ENCODE data around the gene PEX7.
A peak's percentile ranks its signal among the peaks of the same experiment; 100 is the strongest.
"Not testable (repeated sequence)": the region's sequence is repeated elsewhere in the genome, so short reads cannot be mapped to it uniquely, and the experiment has no call there.

PEX7 gene

DNA sequence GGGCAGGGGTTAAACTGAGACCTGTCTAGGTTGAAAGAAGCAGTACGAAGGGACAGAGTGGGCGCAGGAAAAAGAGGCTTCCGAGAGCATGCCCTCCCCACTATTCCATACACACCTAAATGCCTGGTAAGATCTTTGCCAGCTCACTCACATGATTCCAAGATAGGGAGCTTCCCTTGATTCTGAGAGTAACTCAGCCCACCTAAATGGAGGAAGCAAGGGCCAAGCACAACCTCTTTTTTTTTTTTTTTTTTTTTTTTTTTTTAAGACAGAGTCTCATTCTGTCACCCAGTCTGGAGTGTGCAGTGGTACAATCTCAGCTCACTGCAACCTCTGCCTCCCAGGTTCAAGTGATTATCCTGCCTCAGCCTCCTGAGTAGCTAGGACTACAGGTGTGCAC, 33.0 kb upstream of the PEX7 start:
- H3K4me3 ChIP-seq (ENCODE audit: low read depth, low read length); DNase-seq (ENCODE audit: low read depth): not testable (repeated sequence)

DNA sequence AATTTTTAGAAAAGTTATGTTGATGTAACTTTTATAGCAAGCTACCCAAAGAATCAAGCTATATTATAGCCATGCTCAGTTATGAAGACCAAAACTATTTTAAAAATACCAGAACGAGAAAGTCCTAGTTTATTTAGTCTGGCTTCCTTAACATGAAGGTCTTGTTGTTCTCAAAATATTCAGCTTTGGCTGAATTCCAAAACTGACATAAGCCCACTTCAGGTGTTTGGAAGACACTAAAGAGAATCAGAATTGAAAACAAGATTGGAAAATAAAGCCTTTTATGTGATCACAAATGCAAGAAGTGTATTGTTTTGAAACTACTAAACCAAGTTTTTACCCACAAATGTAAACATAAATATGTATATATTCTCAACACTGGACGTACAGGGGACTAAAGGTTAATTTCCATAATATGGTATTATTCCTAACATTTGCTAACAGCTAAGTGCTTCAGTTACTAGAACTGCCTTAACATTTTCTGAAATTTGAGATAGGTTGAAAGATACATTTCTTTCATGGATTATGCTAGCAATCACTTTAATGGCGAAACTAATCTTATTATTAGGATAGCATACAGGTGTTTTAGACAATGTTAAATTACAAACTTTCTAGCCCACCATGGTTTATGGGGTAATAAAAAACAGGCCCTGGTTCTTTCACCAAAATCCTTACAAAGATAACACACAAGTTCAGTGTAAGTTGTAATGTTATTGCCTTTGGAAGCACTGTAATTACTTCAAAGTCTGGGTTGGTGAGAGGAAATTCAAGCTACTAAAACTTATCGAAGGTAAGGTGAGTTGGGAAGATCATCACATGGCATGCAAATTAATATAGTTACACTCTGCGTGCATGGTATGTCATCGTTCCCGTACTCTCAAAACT, 31.7 kb upstream of the PEX7 start:
- no peak for DNase-seq (ENCODE audit: low read depth)
- H3K4me3 ChIP-seq (ENCODE audit: low read depth, low read length): peak overlapping the region; percentile 61

DNA sequence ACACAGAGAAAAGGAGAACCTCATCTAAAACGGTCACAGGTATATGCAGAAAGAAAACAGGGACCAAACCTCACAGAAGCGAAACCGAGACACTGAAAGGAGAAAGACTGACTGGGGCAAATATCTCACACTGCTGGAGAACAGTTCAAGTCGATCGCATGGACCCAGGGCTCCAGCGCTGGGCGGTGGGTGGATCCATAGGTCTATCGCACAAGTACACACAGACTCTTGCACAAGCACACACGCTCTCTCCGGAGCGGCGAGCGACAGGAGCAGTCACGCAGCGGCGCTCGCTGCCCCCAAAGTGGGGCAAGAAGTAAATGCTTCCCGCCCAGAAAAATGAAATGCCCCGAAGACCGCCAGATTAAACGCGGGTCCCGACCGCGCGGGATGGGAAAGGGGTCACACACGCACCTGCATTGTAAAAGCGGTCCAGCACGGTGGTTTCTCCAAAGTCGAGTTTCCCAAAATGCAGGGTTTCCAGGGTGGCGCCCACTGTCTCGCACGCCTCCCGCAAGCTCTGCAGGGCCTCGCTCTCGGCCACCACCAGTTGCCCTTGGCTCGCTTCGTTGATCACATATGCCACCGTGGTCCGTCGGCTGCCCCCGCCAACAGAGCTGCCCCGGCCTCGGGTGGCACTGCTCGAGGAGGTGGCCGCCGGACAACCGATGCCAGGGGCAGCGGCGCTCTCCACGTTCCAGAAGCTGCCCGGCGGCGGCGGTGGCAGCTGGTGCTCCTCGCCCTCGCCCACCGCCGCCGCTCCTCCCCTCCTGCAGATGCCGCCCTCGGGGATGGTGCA, 30.9 kb upstream of the PEX7 start:
- DNase-seq (ENCODE audit: low read depth): no peak
- H3K4me3 ChIP-seq (ENCODE audit: low read depth, low read length): peak overlapping the region; percentile 61

DNA sequence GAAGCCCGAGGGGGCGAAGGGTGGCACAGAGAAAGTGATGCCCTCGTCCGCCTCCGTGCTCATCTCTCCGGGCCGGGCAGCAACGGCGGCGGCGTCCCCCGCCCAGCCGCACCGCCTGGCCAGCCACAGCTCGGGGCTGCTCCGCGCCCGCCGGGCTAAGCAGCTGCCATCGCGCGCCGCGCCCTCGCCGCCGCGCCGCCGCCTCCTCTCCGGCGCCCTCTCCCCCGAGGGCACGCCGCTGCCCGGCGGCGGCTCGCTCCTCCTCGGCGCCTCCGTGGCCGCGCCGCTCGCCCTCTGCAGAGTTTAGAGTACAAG, 30.3 kb upstream of the PEX7 start:
- peak overlapping the region; percentile 61 for H3K4me3 ChIP-seq (ENCODE audit: low read depth, low read length)
- DNase-seq (ENCODE audit: low read depth): no peak

DNA sequence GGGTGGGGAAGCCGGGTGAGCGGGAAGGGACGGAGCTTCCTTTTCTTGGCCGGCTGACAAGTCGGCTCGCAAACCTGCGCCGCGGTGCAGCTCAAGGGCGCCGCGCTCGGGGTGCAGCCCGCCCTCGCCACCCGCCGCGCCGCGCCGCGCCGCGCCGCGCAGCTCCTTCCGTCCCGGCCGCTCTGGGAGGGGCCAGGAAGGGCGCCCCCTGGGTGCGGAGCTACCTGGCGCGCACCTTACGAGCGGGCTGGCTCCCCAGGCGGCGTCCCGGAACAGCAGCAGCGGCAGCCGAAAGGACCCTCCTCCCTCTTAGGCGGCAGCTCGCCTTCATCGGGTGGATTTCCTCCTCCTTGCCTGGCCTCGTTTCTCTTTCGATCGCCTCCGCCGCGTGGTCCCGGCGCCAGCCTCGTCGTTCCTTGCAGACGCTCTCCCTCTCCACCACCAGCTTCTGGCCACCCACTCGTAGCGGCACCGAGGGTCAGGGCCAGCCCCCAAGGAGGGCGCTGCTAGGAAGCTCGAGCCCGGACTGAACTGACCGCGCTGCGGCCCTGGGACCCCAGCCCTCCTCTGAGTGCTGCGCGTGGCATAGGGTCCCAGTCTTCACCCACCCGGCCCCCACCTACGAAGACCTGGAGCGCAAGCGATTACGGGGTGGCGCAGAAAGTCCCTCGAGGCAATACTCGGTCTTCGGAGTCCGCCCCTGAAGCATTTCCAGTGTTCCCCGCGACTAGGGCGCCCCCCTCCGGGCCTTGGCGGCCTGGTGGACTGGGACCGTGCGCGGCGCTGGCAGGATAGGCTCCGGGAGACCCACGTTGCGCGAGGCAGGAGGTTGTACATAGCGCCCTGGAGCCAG, 29.8 kb upstream of the PEX7 start, which contains the start of gene MAP3K5:
MAP3K5 (minus strand) TSS at position 68 of the 853 bp plus-strand sequence. CDS start 320 bp downstream, outside the sequence.
- peak; percentile 54 for DNase-seq (ENCODE audit: low read depth)
- peak within 1 kb of the TSS; percentile 61 for H3K4me3 ChIP-seq (ENCODE audit: low read depth, low read length)

DNA sequence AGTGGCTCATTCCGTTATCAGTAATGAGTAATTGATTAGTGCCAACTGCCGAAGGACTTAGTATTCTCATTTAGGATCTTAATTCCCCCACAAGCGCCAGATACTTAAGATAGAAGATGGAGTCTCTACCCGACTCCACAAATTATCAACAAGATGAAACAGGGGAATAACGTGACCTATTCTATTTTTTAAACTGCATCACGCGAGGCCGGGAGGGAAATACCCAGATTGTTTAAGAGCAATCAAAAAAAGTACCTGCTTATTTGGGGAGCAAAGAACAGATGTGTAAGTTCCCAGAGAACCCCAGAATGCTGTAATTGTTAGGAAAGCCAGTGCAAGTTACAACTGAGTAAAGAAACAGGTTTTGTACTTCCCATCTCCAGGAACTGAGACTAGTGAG, 29.0 kb upstream of the PEX7 start:
- H3K4me3 ChIP-seq (ENCODE audit: low read depth, low read length): peak overlapping the region; percentile 61
- DNase-seq (ENCODE audit: low read depth): no peak

DNA sequence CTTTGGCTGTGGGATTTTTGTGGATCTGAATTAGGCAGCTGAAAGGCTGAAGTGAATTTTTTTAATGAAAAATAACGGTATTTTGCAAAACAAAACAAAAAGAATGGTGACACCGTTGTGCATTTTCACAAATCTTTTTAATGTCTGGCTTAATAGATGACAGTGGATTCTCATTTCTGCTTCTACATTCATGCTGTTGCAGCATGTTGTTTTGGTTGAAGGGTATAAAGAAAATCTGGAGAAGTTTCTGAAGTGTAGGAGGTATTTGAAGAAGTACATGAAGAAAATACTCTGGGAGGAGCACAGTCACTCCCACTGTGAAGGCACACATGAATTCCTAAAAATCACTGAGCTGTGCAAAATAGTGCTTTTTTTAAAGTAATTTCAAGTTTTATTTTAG, 27.0 kb upstream of the PEX7 start:
- no peak for DNase-seq (ENCODE audit: low read depth)
- no peak overlapping the region for H3K4me3 ChIP-seq (ENCODE audit: low read depth, low read length)

DNA sequence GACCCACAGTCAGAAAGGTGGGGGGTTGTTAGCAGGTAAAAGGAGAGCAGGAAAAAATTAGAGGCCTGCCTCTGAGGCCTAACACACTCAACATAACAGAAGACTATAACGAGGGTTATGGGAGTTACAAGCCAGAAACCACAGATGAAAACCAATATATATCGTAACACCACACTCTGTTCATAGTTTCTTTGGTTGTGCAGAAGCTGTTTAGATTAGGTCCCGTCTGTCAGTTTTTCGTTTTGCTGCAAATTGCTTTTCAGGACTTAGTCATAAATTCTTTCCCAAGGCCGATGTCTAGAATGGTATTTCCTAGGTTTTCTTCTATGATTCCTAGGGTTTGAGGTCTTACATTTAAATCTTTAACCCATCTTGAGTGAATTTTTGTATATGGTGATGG, 26.4 kb upstream of the PEX7 start:
- no peak overlapping the region for H3K4me3 ChIP-seq (ENCODE audit: low read depth, low read length)
- DNase-seq (ENCODE audit: low read depth): no peak

DNA sequence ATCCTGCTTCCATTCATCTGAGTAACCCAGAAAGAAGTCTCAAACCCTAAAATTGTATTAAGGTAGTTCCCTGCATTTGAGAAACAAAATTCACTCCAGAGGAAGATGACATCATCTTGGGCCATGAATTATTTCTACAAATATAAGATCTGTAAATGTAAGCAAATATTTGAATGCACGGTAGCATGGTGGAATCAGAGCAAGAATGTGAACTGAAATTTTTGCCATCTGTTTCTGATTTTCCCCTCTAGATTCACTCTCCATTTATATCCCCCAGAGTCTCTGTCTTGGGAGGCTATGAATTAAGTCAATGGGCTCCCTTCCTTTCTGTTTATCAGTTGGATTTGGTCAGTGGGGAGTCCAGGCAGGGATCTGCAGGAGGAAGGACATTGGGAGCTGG, 24.3 kb upstream of the PEX7 start:
- DNase-seq (ENCODE audit: low read depth): no peak
- H3K4me3 ChIP-seq (ENCODE audit: low read depth, low read length): no peak overlapping the region

DNA sequence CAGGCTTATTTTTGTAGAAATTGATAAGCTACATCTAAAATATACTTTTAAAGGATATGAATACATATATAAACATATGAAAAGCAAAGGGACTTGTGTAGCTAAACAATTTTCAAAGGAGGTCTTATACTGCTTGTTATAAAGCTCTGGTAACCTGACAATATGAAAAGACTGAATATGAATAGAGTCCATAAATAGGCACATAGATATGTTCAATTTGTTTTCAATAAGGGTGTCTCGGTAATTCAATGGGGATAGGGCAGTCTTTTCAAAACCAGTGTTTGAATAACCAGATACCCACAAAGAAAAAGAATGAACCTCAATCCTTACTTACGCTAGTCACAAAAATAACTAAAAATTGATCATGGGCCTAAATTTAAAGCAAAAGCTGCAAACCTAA, 20.8 kb upstream of the PEX7 start:
- DNase-seq (ENCODE audit: low read depth): no peak

DNA sequence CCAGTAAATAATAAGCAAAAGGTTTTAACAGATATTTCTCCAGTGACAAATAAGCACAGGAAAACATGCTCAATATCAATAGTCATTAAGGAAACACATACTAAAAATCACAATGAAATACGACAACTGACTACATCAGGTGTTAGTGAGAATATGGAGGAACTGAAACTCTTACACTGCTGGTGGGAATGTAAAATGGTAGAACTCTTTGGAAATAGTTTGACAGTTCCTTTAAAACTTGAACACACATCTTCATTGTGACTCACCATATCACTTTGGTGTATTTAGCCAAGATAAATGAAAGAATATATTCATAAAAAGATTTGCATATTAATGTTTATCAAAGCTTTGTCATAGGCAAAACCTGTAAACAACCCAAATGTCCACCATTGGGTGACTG, 18.8 kb upstream of the PEX7 start:
- H3K4me3 ChIP-seq (ENCODE audit: low read depth, low read length): no peak overlapping the region
- no peak for DNase-seq (ENCODE audit: low read depth)

More for the DNA sequence above, 20.8 kb upstream of the PEX7 start:
- no peak overlapping the region for H3K4me3 ChIP-seq (ENCODE audit: low read depth, low read length)

DNA sequence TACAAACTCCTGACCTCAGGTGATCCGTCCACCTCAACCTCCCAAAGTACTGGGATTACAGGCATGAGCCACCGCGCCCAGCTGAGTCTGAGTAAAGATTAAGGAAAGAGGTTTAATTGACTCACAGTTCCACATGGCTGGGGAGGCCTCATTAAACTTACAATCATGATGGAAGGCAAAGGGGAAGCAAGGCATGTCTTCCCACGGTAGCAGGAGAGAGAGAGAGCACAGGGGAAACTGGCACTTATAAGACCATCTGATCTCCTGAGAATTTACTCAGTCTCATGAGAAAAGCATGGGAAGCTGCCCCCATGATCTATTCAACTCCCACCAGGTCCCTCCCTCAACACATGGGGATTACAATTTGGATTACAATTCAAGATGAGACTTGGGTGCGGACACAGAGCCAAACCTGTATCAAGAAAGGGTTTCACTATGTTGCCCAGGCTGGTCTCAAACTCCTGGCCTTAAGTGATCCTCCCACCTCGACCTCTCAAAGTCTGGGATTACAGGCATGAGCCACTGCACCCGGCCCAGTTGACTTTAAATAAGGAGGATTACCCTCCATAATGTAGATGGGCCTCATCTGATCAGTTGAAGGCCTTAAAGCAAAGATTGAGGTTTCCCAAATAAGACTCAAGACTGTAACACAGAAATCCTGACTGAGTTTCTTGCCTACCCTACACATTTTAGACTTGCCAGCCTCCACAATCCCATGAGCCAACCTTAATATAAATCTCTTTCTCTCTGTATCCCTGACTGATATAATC, 13.1 kb upstream of the PEX7 start:
- no peak overlapping the region for H3K4me3 ChIP-seq (ENCODE audit: low read depth, low read length)
- DNase-seq (ENCODE audit: low read depth): no peak

DNA sequence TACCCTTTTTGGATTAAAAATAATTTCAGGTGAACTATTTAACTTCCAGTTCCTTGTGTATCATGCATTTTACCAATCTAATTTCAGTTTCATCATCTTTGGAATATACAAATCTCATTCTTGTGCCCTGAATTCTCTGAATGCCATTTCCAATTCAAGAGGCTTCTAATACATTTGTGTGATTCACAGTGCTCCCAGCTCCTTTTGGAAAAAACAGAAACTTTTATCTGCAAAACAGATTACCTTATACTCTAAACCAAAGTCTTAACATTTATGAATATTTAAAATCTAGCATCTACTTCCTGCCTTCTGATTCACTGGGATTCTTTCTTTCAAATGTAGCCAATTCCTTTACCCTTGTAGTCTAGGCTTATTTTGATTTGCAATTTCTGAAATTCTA, 11.1 kb upstream of the PEX7 start:
- no peak overlapping the region for H3K4me3 ChIP-seq (ENCODE audit: low read depth, low read length)
- DNase-seq (ENCODE audit: low read depth): no peak

DNA sequence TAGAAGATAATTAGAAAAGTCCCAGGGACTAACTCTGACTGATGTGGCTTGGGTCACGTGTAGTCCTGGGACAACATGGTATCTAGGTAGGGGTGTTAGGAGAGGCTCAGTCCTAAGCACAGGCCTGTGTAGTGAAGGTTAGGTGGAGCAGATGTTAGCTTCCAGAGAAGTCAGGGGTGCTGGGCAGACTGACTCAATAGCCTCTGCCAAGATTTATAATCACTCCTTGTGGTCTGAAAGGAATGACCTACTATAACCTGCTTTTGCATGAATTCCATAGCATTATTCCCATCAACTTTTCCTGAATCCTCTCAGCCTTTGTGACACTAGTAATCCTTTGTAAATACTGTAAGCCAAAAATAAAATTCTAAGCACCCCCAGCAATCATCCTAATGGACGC, 10.2 kb upstream of the PEX7 start:
- no peak for DNase-seq (ENCODE audit: low read depth)
- H3K4me3 ChIP-seq (ENCODE audit: low read depth, low read length): no peak overlapping the region

DNA sequence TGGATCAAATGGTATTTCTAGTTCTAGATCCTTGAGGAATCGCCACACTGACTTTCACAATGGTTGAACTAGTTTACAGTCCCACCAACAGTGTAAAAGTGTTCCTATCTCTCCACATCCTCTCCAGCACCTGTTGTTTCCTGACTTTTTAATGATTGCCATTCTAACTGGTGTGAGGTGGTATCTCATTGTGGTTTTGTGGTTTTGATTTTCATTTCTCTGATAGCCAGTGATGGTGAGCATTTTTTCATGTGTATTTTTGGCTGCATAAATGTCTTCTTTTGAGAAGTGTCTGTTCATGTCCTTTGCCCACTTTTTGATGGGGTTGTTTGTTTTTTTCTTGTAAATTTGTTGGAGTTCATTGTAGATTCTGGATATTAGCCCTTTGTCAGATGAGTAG, 6.8 kb upstream of the PEX7 start:
- not testable (repeated sequence) for DNase-seq (ENCODE audit: low read depth); H3K4me3 ChIP-seq (ENCODE audit: low read depth, low read length)

DNA sequence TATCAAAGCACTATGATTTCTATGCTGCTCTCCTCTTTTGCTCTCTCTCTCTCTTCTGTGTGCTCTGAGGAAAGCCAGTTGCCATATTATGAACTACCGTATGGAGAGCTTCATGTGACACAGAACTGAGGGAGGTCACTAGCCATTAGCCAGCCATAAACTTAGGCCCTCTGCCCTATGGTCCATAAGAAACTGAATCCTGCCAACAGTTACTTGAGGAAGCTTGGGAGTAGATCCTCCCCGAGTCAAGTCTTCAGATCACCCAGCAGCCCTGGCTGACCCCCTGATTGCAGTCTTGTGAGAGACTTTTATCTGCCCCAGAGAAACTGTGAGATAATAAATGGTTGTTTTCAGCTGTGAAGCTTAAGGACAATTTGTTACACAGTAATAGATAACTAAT, 5.7 kb upstream of the PEX7 start:
- no peak overlapping the region for H3K4me3 ChIP-seq (ENCODE audit: low read depth, low read length)
- DNase-seq (ENCODE audit: low read depth): no peak

DNA sequence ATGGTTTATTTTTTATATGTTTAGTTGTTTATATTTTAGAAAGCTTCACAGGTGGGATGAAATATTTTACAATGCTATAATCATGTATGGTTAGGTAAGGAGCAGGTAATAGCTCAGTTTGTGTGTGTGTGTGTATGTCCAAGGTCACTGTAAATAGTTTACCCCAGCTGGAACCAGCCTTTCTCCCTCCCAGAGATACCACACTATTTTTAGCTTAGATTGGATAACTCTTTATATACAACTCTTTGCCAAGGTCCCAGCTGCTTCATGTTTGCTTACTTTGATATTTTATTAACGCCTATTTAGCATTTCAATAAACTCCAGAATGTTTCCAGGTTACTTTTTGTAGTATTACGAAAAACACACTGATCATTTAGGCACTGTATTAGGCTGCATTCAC, 1.8 kb upstream of the PEX7 start:
- DNase-seq (ENCODE audit: low read depth): no peak
- no peak overlapping the region for H3K4me3 ChIP-seq (ENCODE audit: low read depth, low read length)

DNA sequence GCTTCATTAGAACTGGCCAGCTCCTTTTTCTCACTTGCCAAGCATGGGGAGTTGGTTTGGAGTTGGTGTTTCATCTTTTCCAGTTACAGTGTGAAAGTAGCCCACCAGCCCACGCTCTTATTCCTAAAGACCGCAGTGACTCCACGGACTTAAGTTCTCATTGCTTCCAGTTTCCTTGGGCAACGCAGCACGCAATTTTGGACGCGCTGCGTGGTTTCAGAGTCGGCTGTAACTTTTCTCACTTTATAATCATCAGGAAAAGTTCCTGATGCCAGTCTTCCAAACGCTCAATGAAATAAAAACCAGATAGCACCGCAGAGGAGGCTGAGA, 381 bp upstream of the PEX7 start:
- DNase-seq (ENCODE audit: low read depth): peak; percentile 31
- H3K4me3 ChIP-seq (ENCODE audit: low read depth, low read length): peak overlapping the region; percentile 66

DNA sequence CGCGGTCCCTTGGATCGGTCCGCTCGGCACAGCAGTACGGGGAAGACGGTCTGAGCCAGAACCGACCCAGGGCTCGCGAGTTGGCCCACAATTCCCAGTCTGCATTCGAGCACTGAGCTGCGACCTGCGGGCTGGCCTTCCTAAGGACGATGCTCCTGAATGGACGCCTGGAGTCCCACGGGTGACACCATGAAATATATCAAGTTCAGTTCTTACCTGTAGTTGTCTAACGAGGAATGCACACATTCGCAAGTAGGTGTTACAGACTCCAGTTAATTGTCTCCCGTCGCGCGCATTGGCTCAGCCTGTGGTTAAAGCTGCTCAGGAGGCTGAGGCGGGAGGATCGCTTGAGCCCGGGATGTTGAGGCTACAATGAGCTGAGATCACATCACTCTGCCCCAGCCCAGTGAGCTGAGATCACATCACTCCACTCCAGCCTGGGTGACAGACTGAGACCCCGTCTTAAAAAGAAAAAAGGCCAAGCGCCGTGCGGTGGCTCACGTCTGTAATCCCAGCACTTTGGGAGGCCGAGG, 802 bp downstream of the PEX7 start:
- H3K4me3 ChIP-seq (ENCODE audit: low read depth, low read length): peak overlapping the region; percentile 66
- no peak for DNase-seq (ENCODE audit: low read depth)
